HepG2 (cell line): ENCODE results near the gene RAC3. TPM values are rescaled to one million over a fixed set of nuclear protein-coding genes. Genes with fewer than 3 reads are reported as not detected.

Source experiments
- FLYWCH1 ChIP-seq: sonication (generic); formaldehyde crosslinking; IDR thresholded peaks from 2 replicates; pipeline ENCODE4 v1.8.1; 2023; ENCODE audit warnings: mild to moderate bottlenecking, missing genetic modification reagents
- FOXO1 ChIP-seq: sonication (generic); formaldehyde crosslinking; IDR thresholded peaks from 2 replicates; pipeline ENCODE4 v1.4.0; 2020; ENCODE audit warnings: missing genetic modification reagents
- HMGXB4 ChIP-seq, 2 experiments: sonication (generic) in 1 of 2; formaldehyde crosslinking in 1 of 2; IDR thresholded peaks; 2 replicates each; pipeline versions ENCODE4 v1.4.0 to v1.6.1; 2018 to 2020; ENCODE audit warnings: missing genetic modification reagents in 2 of 2, borderline replicate concordance in 1 of 2, low read depth in 1 of 2, mild to moderate bottlenecking in 1 of 2, missing biosample characterization in 1 of 2
- HNRNPK ChIP-seq: fragments of 200-400 bp; formaldehyde crosslinking; IDR thresholded peaks from 2 replicates; pipeline ENCODE4 v1.6.1; 2018; ENCODE audit warnings: low read length, low read depth, moderate library complexity, mild to moderate bottlenecking; ENCODE audit not compliant: poor library complexity, severe bottlenecking
- JUNB ChIP-seq: sonication (generic); formaldehyde crosslinking; IDR thresholded peaks from 2 replicates; pipeline ENCODE4 v1.8.0; 2022; ENCODE audit warnings: missing genetic modification reagents, mild to moderate bottlenecking, borderline replicate concordance
- POLR2AphosphoS5 ChIP-seq: IDR thresholded peaks from 2 replicates; pipeline ENCODE4 v1.6.1; 2012; ENCODE audit warnings: low read depth, low read length
- SAFB2 ChIP-seq: sonication (generic); formaldehyde crosslinking; IDR thresholded peaks from 2 replicates; pipeline ENCODE4 v1.5.1; 2020; ENCODE audit warnings: missing genetic modification reagents, low read depth, mild to moderate bottlenecking, borderline replicate concordance
- THAP11 ChIP-seq: IDR thresholded peaks from 2 replicates; pipeline ENCODE4 v1.6.1; 2016; ENCODE audit warnings: missing biosample characterization, missing genetic modification reagents
- YEATS2 ChIP-seq: sonication (generic); formaldehyde crosslinking; IDR thresholded peaks from 2 replicates; pipeline ENCODE4 v1.4.0; 2020; ENCODE audit warnings: missing genetic modification reagents, borderline replicate concordance
- ZFP36L2 ChIP-seq: sonication (generic); formaldehyde crosslinking; IDR thresholded peaks from 2 replicates; pipeline ENCODE4 v1.4.0; 2020; ENCODE audit warnings: missing genetic modification reagents
- ZNF207 ChIP-seq: fragments of 450-650 bp; IDR thresholded peaks from 2 replicates; pipeline ENCODE4 v1.6.1; 2016; ENCODE audit warnings: antibody characterized with exemption, borderline replicate concordance
- polyA plus RNA-seq, 8 experiments: library from polyadenylated mRNA; depleted of rRNA in 3 of 8; stranded (reverse) in 7 of 8; unstranded in 1 of 8; fragments of >200 nt; fragmentation: Illumina TruSeq in 4 of 8; extraction: Trizol in 4 of 8; gene quantifications; 2 replicates each; pipeline versions ENCODE4 v1.2.1 to v1.2.3, GENCODE V29; 2011 to 2016; ENCODE audit warnings: low read depth in 4 of 8, missing spikeins in 1 of 8, mixed read lengths in 1 of 8; ENCODE audit not compliant: insufficient read depth in 1 of 8
- total RNA-seq, 5 experiments: library from RNA; depleted of rRNA; stranded (reverse); fragments of >200 nt; fragmentation: Illumina TruSeq; extraction: Trizol; gene quantifications; 2 replicates each; pipeline ENCODE4 v1.2.3, GENCODE V29; 2016; ENCODE audit warnings: low read depth in 1 of 5
- TF ChIP-seq, protein P1 (sequence below): sonication (generic); formaldehyde crosslinking; IDR thresholded peaks from 2 replicates; pipeline ENCODE4 v1.4.0; 2020; ENCODE audit warnings: missing genetic modification reagents, borderline replicate concordance
- TF ChIP-seq, protein P2 (sequence below): sonication (generic); formaldehyde crosslinking; IDR thresholded peaks from 2 replicates; pipeline ENCODE4 v1.4.0; 2020; ENCODE audit warnings: missing genetic modification reagents
- TF ChIP-seq, protein P3 (sequence below): sonication (generic); formaldehyde crosslinking; IDR thresholded peaks from 2 replicates; pipeline ENCODE4 v1.5.0; 2020; ENCODE audit warnings: mild to moderate bottlenecking, missing genetic modification reagents, borderline replicate concordance

RAC3 gene
- total and polyA plus RNA-seq, 2 of the 13 experiments (the other 11 are each of a cell fraction or from before 2014, with no cell fraction given), result 10.5 to 21.3 TPM

DNA sequence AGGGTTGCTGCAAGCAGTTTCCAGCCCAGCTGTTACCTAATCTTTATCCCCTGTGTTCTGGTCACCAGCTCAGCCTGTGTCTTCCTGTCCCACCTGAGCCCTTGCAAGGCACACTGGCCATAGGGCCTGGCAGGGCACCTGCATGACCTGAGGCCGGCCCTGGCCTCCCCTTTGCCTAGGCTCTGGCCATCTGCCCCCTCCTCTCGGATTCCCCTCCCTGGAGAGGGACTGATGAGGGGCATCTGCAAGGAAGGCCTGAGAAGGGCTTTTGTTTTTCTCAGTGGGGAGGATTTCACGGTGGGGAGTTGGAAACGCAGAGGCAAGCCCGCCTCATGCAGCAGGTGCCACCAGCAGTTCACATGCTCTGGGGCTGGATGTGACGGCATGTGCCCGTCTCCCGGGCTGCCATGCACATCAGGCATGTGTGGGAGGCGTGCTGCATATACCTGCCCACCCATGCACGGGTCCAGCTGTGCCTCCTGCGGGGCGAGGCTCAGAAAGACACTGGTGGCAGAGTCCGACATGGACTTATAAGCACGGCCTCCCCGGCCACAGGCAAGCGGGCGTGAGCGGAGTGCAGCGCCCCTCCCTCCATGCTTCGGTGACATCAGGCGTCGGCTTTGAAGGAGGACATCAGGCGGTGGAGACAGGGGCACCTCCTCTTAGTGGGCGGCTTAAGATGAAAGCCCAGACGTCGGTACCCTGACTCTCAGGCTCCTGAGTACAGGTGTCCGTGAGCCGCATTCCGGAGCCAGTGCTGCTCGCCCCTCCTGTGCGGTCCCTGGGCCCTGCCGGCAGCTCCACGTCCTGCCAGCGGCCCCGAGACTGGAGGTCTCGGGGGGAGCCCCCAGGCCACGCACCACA is 37.5 kb upstream of the RAC3 start (continued):
- TF ChIP-seq YEATS2 (CRISPR knock-in tag), result no peak
- no peak for TF ChIP-seq ZNF207
- TF ChIP-seq, protein P1, sequence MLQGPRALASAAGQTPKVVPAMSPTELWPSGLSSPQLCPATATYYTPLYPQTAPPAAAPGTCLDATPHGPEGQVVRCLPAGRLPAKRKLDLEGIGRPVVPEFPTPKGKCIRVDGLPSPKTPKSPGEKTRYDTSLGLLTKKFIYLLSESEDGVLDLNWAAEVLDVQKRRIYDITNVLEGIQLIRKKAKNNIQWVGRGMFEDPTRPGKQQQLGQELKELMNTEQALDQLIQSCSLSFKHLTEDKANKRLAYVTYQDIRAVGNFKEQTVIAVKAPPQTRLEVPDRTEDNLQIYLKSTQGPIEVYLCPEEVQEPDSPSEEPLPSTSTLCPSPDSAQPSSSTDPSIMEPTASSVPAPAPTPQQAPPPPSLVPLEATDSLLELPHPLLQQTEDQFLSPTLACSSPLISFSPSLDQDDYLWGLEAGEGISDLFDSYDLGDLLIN (CRISPR knock-in tag), result peak; percentile 40; the same call in 1 of the 2 replicates
- TF ChIP-seq HNRNPK, result peak; percentile 70
- peak; percentile 97; the same call in 1 of the 2 replicates for TF ChIP-seq SAFB2
- TF ChIP-seq, protein P2, sequence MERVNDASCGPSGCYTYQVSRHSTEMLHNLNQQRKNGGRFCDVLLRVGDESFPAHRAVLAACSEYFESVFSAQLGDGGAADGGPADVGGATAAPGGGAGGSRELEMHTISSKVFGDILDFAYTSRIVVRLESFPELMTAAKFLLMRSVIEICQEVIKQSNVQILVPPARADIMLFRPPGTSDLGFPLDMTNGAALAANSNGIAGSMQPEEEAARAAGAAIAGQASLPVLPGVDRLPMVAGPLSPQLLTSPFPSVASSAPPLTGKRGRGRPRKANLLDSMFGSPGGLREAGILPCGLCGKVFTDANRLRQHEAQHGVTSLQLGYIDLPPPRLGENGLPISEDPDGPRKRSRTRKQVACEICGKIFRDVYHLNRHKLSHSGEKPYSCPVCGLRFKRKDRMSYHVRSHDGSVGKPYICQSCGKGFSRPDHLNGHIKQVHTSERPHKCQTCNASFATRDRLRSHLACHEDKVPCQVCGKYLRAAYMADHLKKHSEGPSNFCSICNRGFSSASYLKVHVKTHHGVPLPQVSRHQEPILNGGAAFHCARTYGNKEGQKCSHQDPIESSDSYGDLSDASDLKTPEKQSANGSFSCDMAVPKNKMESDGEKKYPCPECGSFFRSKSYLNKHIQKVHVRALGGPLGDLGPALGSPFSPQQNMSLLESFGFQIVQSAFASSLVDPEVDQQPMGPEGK (CRISPR knock-in tag), result peak; percentile 87
- TF ChIP-seq JUNB, result no peak
- TF ChIP-seq FLYWCH1 (CRISPR knock-in tag), result 0 out of 2 replicates have a peak, but pooled peaks have one; percentile 42
- peak; percentile 70 for TF ChIP-seq POLR2AphosphoS5
- TF ChIP-seq HMGXB4 (CRISPR knock-in tag; IDR thresholded peaks at IDR 0.05; ENCODE audit: borderline replicate concordance in 1 of 2, low read depth in 1 of 2), result peak in 1 of 2 experiments; percentile 45; a peak in 2 of 4 replicates
- TF ChIP-seq, protein P3, sequence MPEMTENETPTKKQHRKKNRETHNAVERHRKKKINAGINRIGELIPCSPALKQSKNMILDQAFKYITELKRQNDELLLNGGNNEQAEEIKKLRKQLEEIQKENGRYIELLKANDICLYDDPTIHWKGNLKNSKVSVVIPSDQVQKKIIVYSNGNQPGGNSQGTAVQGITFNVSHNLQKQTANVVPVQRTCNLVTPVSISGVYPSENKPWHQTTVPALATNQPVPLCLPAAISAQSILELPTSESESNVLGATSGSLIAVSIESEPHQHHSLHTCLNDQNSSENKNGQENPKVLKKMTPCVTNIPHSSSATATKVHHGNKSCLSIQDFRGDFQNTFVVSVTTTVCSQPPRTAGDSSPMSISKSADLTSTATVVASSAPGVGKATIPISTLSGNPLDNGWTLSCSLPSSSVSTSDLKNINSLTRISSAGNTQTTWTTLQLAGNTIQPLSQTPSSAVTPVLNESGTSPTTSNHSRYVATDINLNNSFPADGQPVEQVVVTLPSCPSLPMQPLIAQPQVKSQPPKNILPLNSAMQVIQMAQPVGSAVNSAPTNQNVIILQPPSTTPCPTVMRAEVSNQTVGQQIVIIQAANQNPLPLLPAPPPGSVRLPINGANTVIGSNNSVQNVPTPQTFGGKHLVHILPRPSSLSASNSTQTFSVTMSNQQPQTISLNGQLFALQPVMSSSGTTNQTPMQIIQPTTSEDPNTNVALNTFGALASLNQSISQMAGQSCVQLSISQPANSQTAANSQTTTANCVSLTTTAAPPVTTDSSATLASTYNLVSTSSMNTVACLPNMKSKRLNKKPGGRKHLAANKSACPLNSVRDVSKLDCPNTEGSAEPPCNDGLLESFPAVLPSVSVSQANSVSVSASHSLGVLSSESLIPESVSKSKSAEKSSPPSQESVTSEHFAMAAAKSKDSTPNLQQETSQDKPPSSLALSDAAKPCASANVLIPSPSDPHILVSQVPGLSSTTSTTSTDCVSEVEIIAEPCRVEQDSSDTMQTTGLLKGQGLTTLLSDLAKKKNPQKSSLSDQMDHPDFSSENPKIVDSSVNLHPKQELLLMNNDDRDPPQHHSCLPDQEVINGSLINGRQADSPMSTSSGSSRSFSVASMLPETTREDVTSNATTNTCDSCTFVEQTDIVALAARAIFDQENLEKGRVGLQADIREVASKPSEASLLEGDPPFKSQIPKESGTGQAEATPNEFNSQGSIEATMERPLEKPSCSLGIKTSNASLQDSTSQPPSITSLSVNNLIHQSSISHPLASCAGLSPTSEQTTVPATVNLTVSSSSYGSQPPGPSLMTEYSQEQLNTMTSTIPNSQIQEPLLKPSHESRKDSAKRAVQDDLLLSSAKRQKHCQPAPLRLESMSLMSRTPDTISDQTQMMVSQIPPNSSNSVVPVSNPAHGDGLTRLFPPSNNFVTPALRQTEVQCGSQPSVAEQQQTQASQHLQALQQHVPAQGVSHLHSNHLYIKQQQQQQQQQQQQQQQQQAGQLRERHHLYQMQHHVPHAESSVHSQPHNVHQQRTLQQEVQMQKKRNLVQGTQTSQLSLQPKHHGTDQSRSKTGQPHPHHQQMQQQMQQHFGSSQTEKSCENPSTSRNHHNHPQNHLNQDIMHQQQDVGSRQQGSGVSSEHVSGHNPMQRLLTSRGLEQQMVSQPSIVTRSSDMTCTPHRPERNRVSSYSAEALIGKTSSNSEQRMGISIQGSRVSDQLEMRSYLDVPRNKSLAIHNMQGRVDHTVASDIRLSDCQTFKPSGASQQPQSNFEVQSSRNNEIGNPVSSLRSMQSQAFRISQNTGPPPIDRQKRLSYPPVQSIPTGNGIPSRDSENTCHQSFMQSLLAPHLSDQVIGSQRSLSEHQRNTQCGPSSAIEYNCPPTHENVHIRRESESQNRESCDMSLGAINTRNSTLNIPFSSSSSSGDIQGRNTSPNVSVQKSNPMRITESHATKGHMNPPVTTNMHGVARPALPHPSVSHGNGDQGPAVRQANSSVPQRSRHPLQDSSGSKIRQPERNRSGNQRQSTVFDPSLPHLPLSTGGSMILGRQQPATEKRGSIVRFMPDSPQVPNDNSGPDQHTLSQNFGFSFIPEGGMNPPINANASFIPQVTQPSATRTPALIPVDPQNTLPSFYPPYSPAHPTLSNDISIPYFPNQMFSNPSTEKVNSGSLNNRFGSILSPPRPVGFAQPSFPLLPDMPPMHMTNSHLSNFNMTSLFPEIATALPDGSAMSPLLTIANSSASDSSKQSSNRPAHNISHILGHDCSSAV (CRISPR knock-in tag), result no peak
- TF ChIP-seq ZFP36L2 (CRISPR knock-in tag), result no peak
- TF ChIP-seq THAP11 (CRISPR knock-in tag), result no peak; the same call in 1 of the 2 replicates
- no peak; the same call in none of the 2 replicates for TF ChIP-seq FOXO1 (CRISPR knock-in tag)
